ENCODE results near the gene CD300LF.

CD300LF gene

GRCh38 chr17:74677558-74678466 lies 34.9 kb downstream of the CD300LF start:
- H3K9ac ChIP-seq (ENCODE audit: low read length), result no peak overlapping the region
- H3K9me3 ChIP-seq (ENCODE audit: insufficient read depth, low read depth, low read length), result no peaks in the 10 kb centered on the region
- no CpG with 5 or more reads among the region's 9 CpGs for WGBS (ENCODE audit: extremely low coverage, insufficient coverage, insufficient read length)
- no peak overlapping the region for H2BK5ac ChIP-seq (ENCODE audit: low read depth, low read length, poor library complexity)
- H3K27ac ChIP-seq (ENCODE audit: low read depth, low read length), result no peak overlapping the region
- H4K12ac ChIP-seq (ENCODE audit: low read depth, low read length), result no peak overlapping the region
- H2AFZ ChIP-seq (ENCODE audit: insufficient read depth, low read length, poor library complexity), result no peak overlapping the region
- H3K27me3 ChIP-seq (ENCODE audit: insufficient read depth, low read length), result no peaks in the 10 kb centered on the region
- no peaks in the 10 kb centered on the region for H3K36me3 ChIP-seq (ENCODE audit: control insufficient read depth in 1 of 2, insufficient read depth in 2 of 2, low read length in 2 of 2)
- no peak overlapping the region for H3K14ac ChIP-seq (ENCODE audit: low read length)
- H4K8ac ChIP-seq (ENCODE audit: low read depth, low read length), result no peak overlapping the region
- no peak overlapping the region for H3K4me2 ChIP-seq (ENCODE audit: low read length)
- no peaks in the 10 kb centered on the region for H3K79me2 ChIP-seq (ENCODE audit: control insufficient read depth, insufficient read depth, low read length, poor library complexity)
- no peak overlapping the region for H2BK120ac ChIP-seq (ENCODE audit: insufficient read depth, low read length, poor library complexity)
- no peaks in the 10 kb centered on the region for H3K4me1 ChIP-seq (ENCODE audit: control insufficient read depth in 1 of 2, insufficient read depth in 2 of 2, low read length in 2 of 2)
- H3K4me3 ChIP-seq (ENCODE audit: low read depth, low read length), result no peak overlapping the region
- no peak overlapping the region for H3K18ac ChIP-seq (ENCODE audit: low read length)
- H3K23ac ChIP-seq (ENCODE audit: low read length), result no peak overlapping the region
- H3K79me1 ChIP-seq (ENCODE audit: low read length), result no peaks in the 10 kb centered on the region
- H2AK5ac ChIP-seq (ENCODE audit: low read length), result no peak overlapping the region
- no peak overlapping the region for H3K4ac ChIP-seq (ENCODE audit: low read depth, low read length)
- no peak for DNase-seq
- no peak overlapping the region for H4K91ac ChIP-seq (ENCODE audit: low read depth, low read length)
- H2BK12ac ChIP-seq (ENCODE audit: low read length), result no peak overlapping the region

GRCh38 chr17:74671031-74671771 lies 41.5 kb downstream of the CD300LF start:
- Histone ChIP-seq H3K27me3 (ENCODE audit: insufficient read depth, low read length) (peaks cover 16% of the 10 kb centered on the region), H3K9ac (ENCODE audit: low read length) (no peak overlapping the region), H2BK5ac (ENCODE audit: low read depth, low read length, poor library complexity) (no peak overlapping the region), H3K4me2 (ENCODE audit: low read length) (no peak overlapping the region), H4K91ac (ENCODE audit: low read depth, low read length) (no peak overlapping the region), H2AK5ac (ENCODE audit: low read length) (no peak overlapping the region), H2AFZ (ENCODE audit: insufficient read depth, low read length, poor library complexity) (no peak overlapping the region), H3K27ac (ENCODE audit: low read depth, low read length) (no peak overlapping the region), H3K4me1 (ENCODE audit: control insufficient read depth in 1 of 2, insufficient read depth in 2 of 2, low read length in 2 of 2) (no peaks in the 10 kb centered on the region), H3K18ac (ENCODE audit: low read length) (no peak overlapping the region), H3K79me1 (ENCODE audit: low read length) (no peaks in the 10 kb centered on the region), H3K4me3 (ENCODE audit: low read depth, low read length) (no peak overlapping the region), H3K4ac (ENCODE audit: low read depth, low read length) (no peak overlapping the region), H2BK120ac (ENCODE audit: insufficient read depth, low read length, poor library complexity) (no peak overlapping the region), H4K8ac (ENCODE audit: low read depth, low read length) (no peak overlapping the region), H3K23ac (ENCODE audit: low read length) (no peak overlapping the region), H4K12ac (ENCODE audit: low read depth, low read length) (no peak overlapping the region), H3K36me3 (ENCODE audit: control insufficient read depth in 1 of 2, insufficient read depth in 2 of 2, low read length in 2 of 2) (no peaks in the 10 kb centered on the region), H3K79me2 (ENCODE audit: control insufficient read depth, insufficient read depth, low read length, poor library complexity) (no peaks in the 10 kb centered on the region), H3K9me3 (ENCODE audit: insufficient read depth, low read depth, low read length) (no peaks in the 10 kb centered on the region), H3K14ac (ENCODE audit: low read length) (no peak overlapping the region), H2BK12ac (ENCODE audit: low read length) (no peak overlapping the region)
- peak; percentile 73 to 80 for DNase-seq
- WGBS (ENCODE audit: extremely low coverage, insufficient coverage, insufficient read length), result no CpG with 5 or more reads among the region's 57 CpGs

DNA sequence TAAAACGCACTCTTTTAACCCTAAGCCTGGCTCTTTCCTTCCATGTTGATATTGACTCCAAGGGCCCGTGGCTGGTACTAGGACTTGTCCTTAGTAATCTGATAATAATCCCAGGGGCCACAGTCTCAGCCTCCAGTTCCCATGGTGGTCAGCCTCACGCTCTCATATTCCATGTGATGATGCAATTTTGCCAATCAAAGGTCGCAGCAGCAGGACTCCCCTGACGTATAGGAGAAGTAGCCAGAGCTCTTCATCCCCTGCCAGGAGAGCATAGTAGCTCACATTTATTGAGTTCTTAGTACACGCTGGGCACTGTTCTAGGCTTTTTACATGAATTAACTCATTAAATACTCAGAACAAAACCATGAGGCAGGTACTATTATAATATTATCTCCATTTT lies 42.4 kb downstream of the CD300LF start:
- no peak overlapping the region for H4K91ac ChIP-seq (ENCODE audit: low read depth, low read length)
- H3K4me1 ChIP-seq (ENCODE audit: control insufficient read depth in 1 of 2, insufficient read depth in 2 of 2, low read length in 2 of 2), result no peaks in the 10 kb centered on the region
- H3K4me3 ChIP-seq (ENCODE audit: low read depth, low read length), result no peak overlapping the region
- no CpG with 5 or more reads among the region's 6 CpGs for WGBS (ENCODE audit: extremely low coverage, insufficient coverage, insufficient read length)
- no peak overlapping the region for H2BK5ac ChIP-seq (ENCODE audit: low read depth, low read length, poor library complexity)
- H4K8ac ChIP-seq (ENCODE audit: low read depth, low read length), result no peak overlapping the region
- no peak overlapping the region for H4K12ac ChIP-seq (ENCODE audit: low read depth, low read length)
- no peak overlapping the region for H3K27ac ChIP-seq (ENCODE audit: low read depth, low read length)
- no peak overlapping the region for H3K18ac ChIP-seq (ENCODE audit: low read length)
- no peaks in the 10 kb centered on the region for H3K36me3 ChIP-seq (ENCODE audit: control insufficient read depth in 1 of 2, insufficient read depth in 2 of 2, low read length in 2 of 2)
- H3K79me1 ChIP-seq (ENCODE audit: low read length), result no peaks in the 10 kb centered on the region
- no peak overlapping the region for H2BK120ac ChIP-seq (ENCODE audit: insufficient read depth, low read length, poor library complexity)
- no peak overlapping the region for H3K14ac ChIP-seq (ENCODE audit: low read length)
- no peak overlapping the region for H3K9ac ChIP-seq (ENCODE audit: low read length)
- no peak overlapping the region for H2AFZ ChIP-seq (ENCODE audit: insufficient read depth, low read length, poor library complexity)
- no peaks in the 10 kb centered on the region for H3K79me2 ChIP-seq (ENCODE audit: control insufficient read depth, insufficient read depth, low read length, poor library complexity)
- H3K9me3 ChIP-seq (ENCODE audit: insufficient read depth, low read depth, low read length), result no peaks in the 10 kb centered on the region
- no peak overlapping the region for H3K23ac ChIP-seq (ENCODE audit: low read length)
- no peak for DNase-seq
- no peak overlapping the region for H2BK12ac ChIP-seq (ENCODE audit: low read length)
- no peak overlapping the region for H3K4me2 ChIP-seq (ENCODE audit: low read length)
- peaks cover 16% of the 10 kb centered on the region for H3K27me3 ChIP-seq (ENCODE audit: insufficient read depth, low read length)
- no peak overlapping the region for H3K4ac ChIP-seq (ENCODE audit: low read depth, low read length)
- H2AK5ac ChIP-seq (ENCODE audit: low read length), result no peak overlapping the region

DNA sequence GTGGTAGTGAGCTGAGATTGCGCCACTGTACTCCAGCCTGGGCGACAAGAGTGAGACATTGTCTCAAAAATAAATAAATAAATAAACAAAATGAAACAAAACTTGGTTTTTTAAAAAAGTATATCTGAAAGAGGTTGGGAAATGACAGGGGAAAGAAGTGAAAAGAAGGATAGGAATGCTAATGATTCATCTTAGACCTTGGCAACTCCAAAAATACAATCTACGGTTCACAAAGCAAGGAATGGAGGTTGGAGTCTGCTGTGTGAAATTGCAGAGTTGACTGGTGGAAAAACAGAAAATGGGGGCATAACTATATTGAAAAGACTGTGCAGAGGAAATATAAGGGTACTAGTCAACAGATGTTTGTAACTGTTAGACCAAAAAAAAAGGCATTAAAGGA lies 49.2 kb downstream of the CD300LF start:
- Histone ChIP-seq H3K27me3 (ENCODE audit: insufficient read depth, low read length) (no peaks in the 10 kb centered on the region), H3K27ac (ENCODE audit: low read depth, low read length) (no peak overlapping the region), H2BK120ac (ENCODE audit: insufficient read depth, low read length, poor library complexity) (no peak overlapping the region), H4K12ac (ENCODE audit: low read depth, low read length) (no peak overlapping the region), H3K23ac (ENCODE audit: low read length) (no peak overlapping the region), H3K36me3 (ENCODE audit: control insufficient read depth in 1 of 2, insufficient read depth in 2 of 2, low read length in 2 of 2) (no peaks in the 10 kb centered on the region), H2AK5ac (ENCODE audit: low read length) (no peak overlapping the region), H4K91ac (ENCODE audit: low read depth, low read length) (no peak overlapping the region), H3K18ac (ENCODE audit: low read length) (no peak overlapping the region), H3K9ac (ENCODE audit: low read length) (no peak overlapping the region), H3K14ac (ENCODE audit: low read length) (no peak overlapping the region), H2AFZ (ENCODE audit: insufficient read depth, low read length, poor library complexity) (no peak overlapping the region), H3K79me2 (ENCODE audit: control insufficient read depth, insufficient read depth, low read length, poor library complexity) (no peaks in the 10 kb centered on the region), H3K9me3 (ENCODE audit: insufficient read depth, low read depth, low read length) (no peaks in the 10 kb centered on the region), H4K8ac (ENCODE audit: low read depth, low read length) (no peak overlapping the region), H3K4me3 (ENCODE audit: low read depth, low read length) (no peak overlapping the region), H3K79me1 (ENCODE audit: low read length) (no peaks in the 10 kb centered on the region), H2BK12ac (ENCODE audit: low read length) (no peak overlapping the region), H2BK5ac (ENCODE audit: low read depth, low read length, poor library complexity) (no peak overlapping the region), H3K4ac (ENCODE audit: low read depth, low read length) (no peak overlapping the region), H3K4me1 (ENCODE audit: control insufficient read depth in 1 of 2, insufficient read depth in 2 of 2, low read length in 2 of 2) (no peaks in the 10 kb centered on the region), H3K4me2 (ENCODE audit: low read length) (no peak overlapping the region)
- WGBS (ENCODE audit: extremely low coverage, insufficient coverage, insufficient read length), result no CpG with 5 or more reads among the region's 3 CpGs
- no peak for DNase-seq

Measured in trophoblast cell (in vitro differentiated cells and primary cell).